GM23338 (cell line): ENCODE results near the gene NPAS3.

Experiments used
- CREB1 ChIP-seq: fragments of 250-450 bp; sonication (Bioruptor Pico); IDR thresholded peaks from 2 replicates; pipeline ENCODE4 v1.5.0; 2020; ENCODE audit warnings: low read depth, mild to moderate bottlenecking, moderate library complexity
- EZH2 ChIP-seq: fragments of 200-600 bp; sonication (generic); IDR thresholded peaks from one replicate; pipeline ENCODE4 v1.8.0; 2017; ENCODE audit warnings: antibody characterized with exemption, mild to moderate bottlenecking, low read depth; ENCODE audit not compliant: unreplicated experiment
- EZH2phosphoT487 ChIP-seq: fragments of 200-600 bp; sonication (generic); IDR thresholded peaks from one replicate; pipeline ENCODE4 v1.8.1; 2018; ENCODE audit warnings: antibody characterized with exemption; ENCODE audit not compliant: unreplicated experiment
- JUNB ChIP-seq: IDR thresholded peaks from one replicate; pipeline ENCODE4 v1.6.1; 2016; ENCODE audit warnings: antibody characterized with exemption; ENCODE audit not compliant: unreplicated experiment
- NANOG ChIP-seq: IDR thresholded peaks from 2 replicates; pipeline ENCODE4 v1.6.1; 2016; ENCODE audit warnings: antibody characterized with exemption, borderline replicate concordance
- POLR2AphosphoS5 ChIP-seq: IDR thresholded peaks from 2 replicates; pipeline ENCODE4 v1.6.1; 2016; ENCODE audit warnings: antibody characterized with exemption, low read depth
- REST ChIP-seq: IDR thresholded peaks from one replicate; pipeline ENCODE4 v1.6.1; 2018; ENCODE audit warnings: antibody characterized with exemption; ENCODE audit not compliant: unreplicated experiment
- STAT1 ChIP-seq: IDR thresholded peaks from one replicate; pipeline ENCODE4 v1.6.1; 2016; ENCODE audit warnings: antibody characterized with exemption; ENCODE audit not compliant: unreplicated experiment
- ZNF114 ChIP-seq: fragments of 250-450 bp; sonication (Bioruptor Pico); IDR thresholded peaks from 2 replicates; pipeline ENCODE4 v1.5.0; 2020; ENCODE audit warnings: mild to moderate bottlenecking, moderate library complexity
- ZNF331 ChIP-seq: fragments of 250-450 bp; sonication (Bioruptor Pico); IDR thresholded peaks from 2 replicates; pipeline ENCODE4 v1.5.0; 2020; ENCODE audit warnings: low read depth, mild to moderate bottlenecking, moderate library complexity
- ZNF462 ChIP-seq: fragments of 250-450 bp; sonication (Bioruptor Pico); IDR thresholded peaks from 2 replicates; pipeline ENCODE4 v1.5.0; 2020; ENCODE audit warnings: mild to moderate bottlenecking, moderate library complexity
- TF ChIP-seq, protein P1 (sequence below), 2 experiments: fragments of 200-600 bp in 1 of 2; sonication (generic) in 1 of 2; conservative IDR thresholded peaks; 2 replicates each; pipeline versions ENCODE4 v1.5.1 to v1.6.1; 2016 to 2017; ENCODE audit warnings: antibody characterized with exemption in 2 of 2, low read depth in 2 of 2, mild to moderate bottlenecking in 2 of 2, moderate library complexity in 1 of 2
- TF ChIP-seq, protein P2 (sequence below): IDR thresholded peaks from 2 replicates; pipeline ENCODE4 v1.6.1; 2016; ENCODE audit warnings: antibody characterized with exemption

- TF ChIP-seq CREB1 (CRISPR knock-in tag) (no peak), POLR2AphosphoS5 (no peak), EZH2 (no peak), JUNB (no peak), REST (no peak), ZNF114 (no peak), STAT1 (no peak), ZNF462 (no peak), NANOG (no peak), EZH2phosphoT487 (no peak), ZNF331 (no peak)
- TF ChIP-seq, protein P1, sequence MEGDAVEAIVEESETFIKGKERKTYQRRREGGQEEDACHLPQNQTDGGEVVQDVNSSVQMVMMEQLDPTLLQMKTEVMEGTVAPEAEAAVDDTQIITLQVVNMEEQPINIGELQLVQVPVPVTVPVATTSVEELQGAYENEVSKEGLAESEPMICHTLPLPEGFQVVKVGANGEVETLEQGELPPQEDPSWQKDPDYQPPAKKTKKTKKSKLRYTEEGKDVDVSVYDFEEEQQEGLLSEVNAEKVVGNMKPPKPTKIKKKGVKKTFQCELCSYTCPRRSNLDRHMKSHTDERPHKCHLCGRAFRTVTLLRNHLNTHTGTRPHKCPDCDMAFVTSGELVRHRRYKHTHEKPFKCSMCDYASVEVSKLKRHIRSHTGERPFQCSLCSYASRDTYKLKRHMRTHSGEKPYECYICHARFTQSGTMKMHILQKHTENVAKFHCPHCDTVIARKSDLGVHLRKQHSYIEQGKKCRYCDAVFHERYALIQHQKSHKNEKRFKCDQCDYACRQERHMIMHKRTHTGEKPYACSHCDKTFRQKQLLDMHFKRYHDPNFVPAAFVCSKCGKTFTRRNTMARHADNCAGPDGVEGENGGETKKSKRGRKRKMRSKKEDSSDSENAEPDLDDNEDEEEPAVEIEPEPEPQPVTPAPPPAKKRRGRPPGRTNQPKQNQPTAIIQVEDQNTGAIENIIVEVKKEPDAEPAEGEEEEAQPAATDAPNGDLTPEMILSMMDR (conservative IDR thresholded peaks at IDR 0.05; ENCODE audit: low read depth in 2 of 2) = no peak
- TF ChIP-seq, protein P2, sequence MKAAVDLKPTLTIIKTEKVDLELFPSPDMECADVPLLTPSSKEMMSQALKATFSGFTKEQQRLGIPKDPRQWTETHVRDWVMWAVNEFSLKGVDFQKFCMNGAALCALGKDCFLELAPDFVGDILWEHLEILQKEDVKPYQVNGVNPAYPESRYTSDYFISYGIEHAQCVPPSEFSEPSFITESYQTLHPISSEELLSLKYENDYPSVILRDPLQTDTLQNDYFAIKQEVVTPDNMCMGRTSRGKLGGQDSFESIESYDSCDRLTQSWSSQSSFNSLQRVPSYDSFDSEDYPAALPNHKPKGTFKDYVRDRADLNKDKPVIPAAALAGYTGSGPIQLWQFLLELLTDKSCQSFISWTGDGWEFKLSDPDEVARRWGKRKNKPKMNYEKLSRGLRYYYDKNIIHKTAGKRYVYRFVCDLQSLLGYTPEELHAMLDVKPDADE = no peak
Observed at GRCh38 chr14:33081259-33081658, 142.6 kb downstream of the NPAS3 start.
